Activated CD4-positive, alpha-beta T cell treated with anti-CD3 and anti-CD28 coated beads, Interleukin-2, amount 50 U/mL, for 1 hour (primary cell): ENCODE measurements around the gene SFSWAP.
"Not testable (repeated sequence)": the region's sequence is repeated elsewhere in the genome, so short reads cannot be mapped to it uniquely, and the experiment has no call there.

Experiments used
- DNase-seq: peaks from one replicate; pipeline ENCODE4 v3.0.0-alpha.2; 2020

The SFSWAP gene

DNA sequence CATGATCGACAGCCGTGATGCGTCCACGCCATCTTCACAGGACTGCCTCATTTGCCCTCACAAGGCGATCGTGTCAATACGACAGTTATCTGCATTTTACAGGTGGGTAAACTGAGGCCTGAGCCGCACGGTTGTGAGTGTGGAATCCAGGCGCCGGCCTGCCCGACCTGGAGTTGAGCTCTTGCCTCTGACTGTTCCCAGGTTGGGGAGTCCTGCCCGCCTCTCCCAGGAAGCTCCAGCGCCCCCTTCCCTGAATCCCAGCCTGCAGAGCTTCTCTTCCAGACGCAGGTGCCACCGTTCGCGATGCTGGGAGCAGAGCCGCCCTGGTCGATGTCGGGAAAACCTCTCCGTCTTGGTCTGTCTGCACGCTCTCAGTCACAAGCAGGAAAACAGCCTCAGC, 31.1 kb upstream of the SFSWAP start:
- DNase-seq: not testable (repeated sequence)

DNA sequence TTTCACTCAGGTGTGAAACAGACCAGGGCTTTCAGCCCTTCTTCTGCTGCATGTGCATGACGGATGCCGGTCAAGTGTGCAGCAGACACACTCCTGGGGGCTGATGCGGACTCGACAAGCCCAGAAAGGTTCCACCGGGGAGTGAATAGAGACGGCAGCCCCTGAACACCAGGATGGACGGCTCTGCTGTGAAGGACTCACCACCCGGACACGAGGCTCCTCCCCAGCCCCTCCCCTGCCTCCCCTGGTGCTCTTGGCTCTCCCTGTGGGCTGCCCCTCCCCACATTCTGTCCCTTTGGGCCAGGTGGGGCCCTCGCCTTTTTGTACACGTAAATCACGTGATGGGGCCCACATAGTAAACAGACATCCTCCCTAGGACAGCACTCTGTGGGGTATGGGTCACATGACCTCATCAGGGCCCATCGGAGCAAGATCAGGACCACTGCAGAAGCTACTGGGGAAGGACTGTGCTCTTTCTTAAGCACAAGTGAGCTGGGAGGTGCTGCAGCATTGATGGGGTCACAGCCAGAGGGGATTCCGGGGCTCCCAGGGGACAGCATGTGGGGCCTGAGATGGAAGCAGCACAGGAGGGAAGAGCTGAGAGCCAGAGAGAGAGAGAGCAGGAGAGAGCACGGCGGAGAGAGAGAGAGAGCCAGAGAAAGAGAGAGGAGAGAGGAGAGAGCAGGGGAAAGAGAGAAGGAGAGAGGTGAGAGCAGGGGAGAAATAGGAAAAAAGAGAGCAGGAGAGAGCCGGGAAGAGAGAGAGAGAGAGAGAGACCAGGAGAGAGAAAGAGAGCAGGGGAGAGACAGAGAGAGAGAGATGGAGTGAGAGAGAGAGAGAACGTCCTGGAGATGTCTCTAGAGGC, 30.3 kb upstream of the SFSWAP start:
- not testable (repeated sequence) for DNase-seq

DNA sequence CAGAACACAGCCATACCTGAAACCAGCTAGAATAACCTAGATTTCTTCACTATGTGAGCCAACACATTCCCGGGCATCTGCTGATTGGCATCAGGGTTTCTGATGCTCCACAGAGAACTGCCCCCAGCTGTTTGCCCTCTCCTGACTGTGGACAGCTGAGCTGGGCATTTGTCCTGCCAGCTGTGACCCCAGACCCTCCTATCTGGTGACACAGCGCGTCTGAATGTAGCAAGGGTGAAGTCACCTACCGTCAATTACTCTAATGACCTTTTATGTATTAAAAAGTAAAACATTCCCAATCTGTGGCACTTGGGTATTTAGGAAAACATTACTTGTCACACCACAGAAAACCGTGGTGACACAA, 29.7 kb upstream of the SFSWAP start:
- DNase-seq: no peak

DNA sequence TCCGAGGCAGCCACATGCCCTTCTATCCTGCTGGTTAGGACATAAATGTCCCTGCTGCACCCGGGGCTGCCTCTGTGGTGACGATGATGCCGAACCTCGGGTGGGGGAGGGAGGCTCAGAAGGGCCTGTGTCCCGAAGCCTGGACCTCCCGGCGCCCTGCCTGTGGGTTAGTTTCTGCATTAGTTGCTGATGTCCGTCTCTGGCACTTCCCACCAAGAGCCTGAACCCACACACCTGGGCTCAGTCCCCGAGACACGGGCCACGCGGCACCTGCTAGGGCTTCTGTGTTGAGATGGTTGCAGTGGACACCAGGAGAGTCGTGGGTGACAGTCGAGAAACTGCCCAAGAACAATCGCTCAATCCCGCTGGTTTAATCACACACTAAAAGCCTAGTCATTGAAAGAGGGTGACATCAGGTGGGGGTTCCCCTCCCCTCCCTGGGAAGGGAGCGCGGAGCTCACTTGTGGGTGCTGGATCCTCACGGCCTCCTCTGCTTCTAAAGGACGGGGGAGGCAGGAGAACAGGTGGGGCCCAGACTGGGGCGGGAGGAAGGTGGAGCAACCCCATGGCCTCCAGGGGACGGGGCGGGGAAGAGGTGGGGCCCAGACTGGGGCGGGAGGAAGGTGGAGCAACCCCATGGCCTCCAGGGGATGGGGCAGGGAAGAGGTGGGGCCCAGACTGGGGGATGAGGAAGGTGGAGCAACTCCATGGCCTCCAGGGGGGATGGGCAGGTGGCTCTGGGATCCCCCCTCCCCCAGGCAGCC, 29.0 kb upstream of the SFSWAP start:
- DNase-seq: peak; percentile 41

DNA sequence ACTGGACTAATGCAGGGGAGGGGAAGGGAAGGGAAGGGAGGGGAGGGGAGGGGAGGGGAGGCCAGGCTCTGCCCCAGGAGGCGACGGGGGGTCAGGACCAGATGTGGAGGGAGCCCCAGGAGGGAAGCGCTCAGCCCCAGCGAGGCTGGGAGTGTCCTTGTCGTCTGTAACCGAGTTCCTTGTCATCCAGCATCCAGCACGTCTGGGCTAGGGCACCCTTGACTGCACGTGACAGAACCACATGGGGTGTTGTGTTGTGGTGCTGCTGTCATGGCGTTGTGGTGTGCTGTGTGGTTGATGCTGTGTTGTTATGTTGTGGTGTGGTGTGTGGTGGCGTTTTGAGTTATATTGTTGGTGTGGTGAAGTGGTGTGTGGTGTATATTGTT, 28.4 kb upstream of the SFSWAP start:
- DNase-seq: no peak

DNA sequence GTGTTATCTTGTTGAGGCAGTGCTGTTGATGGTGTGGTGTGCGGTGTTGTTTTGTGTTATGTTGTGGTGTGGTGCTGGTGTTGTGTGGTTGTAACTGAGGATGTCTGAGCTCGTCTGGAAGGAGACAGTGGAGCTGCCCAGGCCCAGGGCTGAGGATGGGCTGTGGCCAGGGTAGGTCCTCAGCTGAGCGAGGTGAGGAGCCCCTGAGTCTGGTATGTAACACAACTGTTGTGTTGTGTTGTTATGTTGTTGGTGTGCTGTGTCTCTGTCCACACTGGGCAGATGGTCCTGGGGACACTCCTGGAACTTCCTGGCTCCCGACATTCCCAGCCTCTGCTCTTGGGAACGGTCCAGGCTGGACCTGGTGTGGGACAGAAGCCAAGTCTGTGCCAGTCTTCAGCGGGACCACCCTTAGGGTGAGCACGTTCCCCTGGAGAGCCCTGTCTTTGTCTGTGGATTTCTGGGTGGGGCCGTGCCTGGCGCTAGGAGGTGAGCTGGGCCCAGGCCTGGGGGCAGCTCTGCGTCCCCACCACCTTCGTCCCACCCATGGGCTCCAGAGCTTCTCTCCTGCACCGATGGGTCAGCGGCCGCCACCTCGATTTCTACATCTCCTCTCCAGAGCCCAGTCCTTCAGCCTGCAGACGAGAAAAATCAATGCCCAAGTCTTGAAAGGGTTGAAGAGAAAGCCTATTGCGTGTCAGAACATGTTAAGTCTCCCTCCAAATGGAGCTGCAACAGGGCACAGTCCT, 27.4 kb upstream of the SFSWAP start:
- no peak for DNase-seq

DNA sequence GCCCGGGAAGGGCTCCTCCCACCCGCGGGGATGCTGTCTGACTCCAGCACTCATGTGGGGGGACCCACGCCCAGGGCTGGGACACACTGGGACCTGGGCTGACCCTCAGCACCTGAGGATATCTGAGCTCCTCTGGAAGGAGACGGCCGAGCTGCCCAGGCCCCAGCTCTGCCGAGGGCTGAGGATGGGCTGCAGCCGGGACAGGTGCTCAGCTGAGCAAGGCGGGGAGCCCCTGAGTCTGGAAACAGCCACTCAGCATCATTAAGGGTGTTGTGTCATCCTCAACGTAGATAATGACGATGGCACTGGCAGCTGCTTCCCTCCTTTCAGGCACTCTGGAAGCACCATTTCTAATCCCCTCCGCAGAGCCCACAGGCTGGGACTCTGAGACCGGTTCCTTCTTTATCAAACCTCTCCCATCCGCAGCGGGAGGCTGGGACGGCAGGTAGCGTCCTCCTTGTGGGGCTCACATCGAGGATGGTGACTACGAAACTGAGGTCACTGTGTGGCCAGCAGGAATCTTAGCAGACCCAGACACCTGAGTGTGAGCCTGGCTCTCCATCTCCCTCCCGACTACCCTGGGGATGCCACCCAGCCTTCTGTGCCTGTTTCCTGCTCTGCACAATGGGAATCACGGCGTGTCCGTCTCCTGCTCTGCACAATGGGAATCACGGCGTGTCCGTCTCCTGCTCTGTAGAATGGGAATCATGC, 26.7 kb upstream of the SFSWAP start:
- no peak for DNase-seq

DNA sequence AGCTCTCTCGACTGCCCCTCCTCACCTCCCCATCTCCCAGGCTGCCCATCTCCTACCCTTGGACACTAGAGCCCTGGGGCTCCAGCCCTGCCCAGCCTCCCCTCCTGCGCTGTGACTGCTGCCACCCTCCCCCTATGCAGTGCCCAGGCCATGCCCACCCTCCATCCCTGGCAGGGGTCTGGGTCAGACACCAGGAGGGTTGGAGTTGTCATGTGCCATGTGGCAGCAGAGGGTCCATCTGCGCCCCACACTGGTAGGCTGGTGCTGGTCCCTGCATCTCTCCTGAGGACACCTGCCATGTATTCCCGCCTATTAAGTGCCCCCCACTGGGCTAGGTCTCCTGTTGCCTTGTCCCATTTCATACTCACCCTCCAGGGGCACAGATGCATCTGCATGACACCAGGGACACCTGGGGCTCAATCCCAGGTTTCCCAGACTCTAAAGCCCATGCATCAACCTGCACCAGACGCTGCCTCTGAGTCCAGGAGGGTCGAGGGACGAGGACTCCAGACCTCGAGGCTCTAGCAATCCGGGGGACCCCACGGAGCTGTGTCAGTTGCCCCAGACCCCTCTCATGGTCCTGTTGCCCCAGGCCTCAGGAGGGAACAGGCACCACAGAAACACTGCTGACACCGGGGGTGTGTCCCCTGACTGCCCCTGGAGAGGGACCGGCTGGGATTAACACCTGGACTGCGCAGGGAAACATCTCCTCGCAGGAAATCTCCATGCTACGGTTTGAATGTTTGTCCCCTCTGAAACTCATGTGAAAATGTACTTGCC, 23.4 kb upstream of the SFSWAP start:
- no peak for DNase-seq

DNA sequence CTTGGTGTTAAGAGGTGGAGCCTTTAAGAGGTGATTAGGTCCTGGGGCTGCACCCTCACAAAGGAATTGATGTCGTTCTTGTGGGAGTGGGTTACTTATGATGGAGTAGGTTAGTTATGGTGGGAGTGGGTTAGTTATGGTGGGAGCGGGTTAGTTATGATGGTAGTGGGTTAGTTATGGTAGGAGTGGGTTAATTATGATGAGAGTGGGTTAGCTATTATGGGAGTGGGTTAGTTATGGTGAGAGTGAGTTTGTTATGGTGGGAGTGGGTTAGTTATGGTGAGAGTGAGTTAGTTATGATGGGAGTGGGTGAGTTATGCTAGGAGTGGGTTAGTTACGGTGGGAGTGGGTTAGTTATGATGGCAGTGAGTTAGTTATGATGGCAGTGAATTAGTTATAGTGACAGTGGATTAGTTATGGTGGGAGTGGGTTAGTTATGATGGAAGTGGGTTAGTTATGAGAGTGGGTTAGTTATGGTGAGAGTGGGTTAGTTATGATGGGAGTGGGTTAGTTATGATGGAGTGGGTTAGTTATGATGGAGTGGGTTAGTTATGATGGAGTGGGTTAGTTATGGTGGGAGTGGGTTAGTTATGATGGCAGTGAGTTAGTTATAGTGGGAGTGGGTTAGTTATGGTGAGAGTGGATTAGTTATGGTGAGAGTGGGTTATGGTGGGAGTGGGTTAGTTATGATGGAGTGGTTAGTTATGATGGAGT, 22.6 kb upstream of the SFSWAP start:
- no peak for DNase-seq

DNA sequence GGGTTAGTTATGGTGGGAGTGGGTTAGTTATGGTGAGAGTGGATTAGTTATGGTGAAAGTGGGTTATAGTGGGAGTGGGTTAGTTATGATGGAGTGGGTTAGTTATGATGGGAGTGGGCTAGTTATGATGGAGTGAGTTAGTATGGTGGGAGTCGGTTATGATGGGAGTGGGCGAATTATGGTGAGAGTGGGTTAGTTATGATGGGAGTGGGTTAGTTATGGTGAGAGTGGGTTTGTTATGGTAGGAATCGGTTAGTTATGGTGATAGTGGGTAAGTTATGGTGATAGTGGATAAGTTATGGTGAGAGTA, 22.1 kb upstream of the SFSWAP start:
- no peak for DNase-seq

DNA sequence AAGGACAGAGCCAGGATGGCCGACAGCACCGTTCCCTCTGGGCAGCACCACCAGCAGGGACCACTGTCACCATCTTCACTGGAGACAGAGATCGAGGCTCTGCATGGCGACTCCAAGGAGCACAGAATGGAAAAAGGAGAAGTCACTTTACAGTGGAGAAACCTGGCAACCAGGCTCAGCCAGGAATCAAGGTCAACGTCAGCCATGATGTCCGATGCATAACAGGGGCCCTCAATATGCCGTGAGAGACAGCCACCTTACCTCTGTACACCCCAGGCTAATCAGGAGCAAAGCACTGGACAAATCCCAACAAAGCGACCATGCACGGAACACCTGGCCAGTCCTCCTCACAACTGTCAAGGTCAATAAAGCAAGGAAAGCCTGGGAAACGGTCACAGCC, 20.6 kb upstream of the SFSWAP start:
- no peak for DNase-seq

DNA sequence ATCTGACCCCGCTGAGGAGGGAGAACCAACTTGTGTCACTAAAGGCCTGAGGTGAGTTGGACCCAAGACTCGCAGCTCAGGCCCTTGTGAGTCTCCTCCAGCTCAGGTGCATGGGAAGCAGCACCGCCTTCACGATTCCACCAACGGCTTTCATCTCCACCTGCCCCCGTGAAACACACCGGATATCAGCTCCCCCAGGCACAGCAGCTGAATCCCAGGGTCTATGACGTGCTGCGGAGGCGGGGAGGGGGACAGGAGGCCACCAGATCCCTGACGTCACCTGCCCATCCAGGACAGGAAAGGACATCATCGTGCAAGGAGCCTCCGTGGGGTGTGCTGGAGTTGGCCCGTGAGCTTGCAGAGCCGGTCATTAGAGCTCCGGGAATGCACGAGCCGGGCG, 18.5 kb upstream of the SFSWAP start:
- DNase-seq: no peak

DNA sequence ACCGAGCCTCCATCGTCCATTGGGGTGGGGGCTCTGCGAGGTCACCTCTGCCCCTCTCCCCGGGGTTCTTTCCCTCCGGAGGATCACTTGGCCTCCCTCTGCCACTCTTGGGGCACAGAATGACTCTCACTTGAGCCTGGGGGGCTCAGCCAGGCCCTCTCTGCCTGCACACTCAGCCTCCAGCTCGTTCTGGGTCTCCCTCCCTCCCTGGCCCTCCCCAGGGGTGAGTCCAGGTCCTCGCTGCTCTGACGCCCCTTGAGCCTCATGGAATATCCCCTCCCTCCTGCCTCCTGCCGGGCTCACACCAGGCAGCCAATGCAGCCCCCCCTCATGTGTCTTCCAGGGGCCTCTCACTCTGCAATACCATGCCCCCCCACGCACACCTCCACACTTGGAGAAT, 17.7 kb upstream of the SFSWAP start:
- no peak for DNase-seq

DNA sequence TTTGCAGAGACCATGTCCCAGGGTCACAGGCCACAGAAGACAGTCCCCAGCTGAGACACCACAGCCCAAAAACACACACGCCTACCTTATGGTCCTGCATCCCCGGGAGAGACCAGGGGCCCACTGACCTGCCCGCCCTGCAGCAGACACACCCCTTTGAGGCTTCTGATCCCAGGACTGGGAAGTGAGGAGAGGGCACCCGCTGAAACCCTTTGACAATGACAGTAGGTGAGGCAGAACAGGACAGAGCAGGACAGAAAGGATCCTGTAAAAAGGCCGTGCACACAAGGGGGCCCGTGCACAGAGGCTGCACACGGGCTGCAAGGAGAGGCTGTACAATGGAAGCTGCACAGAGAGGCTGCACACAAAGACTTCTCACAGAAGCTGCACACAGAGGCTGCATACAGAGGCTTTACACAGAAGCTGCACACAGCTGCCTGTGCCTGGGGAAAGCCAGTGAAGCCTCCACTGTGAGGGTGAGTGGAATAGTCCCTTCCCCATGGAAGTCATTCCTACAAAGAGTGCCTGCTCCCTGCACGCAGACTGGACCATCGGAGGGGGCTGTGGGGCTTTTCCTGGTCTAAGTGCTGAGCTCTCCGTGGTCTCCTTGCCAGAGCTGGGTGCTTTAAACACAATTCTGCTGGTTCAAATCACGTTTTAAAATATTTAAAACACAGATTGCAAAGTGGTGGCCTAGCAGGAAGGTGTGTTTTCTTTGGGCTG, 16.6 kb upstream of the SFSWAP start:
- DNase-seq: no peak

DNA sequence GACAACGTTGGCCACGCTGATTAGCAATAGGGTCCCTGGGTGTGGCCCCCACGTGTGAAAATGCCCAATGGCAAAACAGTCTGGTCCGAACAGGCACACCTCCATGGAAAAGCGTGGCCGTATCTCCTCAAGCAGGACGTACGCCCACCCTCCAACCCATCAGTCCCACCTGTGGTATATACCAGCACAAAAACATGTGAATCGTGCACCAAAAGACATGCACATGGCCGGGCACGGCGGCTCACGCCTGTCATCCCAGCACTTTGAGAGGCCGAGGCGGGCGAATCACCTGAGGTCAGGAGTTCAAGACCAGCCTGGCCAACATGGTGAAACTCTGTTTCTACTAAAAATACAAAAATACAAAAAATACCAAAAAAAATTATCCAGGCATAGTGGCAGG, 14.9 kb upstream of the SFSWAP start:
- DNase-seq: no peak

DNA sequence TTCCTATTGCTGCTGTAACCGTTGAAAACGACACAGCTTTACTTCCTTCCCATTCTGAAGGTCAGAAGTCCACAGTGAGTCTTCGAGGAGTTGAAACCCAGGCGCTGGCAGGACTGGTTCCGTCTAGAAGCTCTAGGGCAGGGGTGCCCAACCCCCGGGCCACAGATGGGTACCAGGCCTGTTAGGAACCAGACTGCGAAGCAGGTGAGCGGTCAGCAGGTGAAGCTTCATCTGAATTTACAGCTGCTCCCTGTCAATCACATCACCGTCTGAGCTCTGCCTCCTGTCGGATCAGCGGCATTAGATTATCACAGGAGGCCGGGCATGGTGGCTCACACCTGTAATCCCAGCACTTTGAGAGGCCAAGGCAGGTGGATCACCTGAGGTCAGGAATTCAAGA, 12.6 kb upstream of the SFSWAP start:
- no peak for DNase-seq

DNA sequence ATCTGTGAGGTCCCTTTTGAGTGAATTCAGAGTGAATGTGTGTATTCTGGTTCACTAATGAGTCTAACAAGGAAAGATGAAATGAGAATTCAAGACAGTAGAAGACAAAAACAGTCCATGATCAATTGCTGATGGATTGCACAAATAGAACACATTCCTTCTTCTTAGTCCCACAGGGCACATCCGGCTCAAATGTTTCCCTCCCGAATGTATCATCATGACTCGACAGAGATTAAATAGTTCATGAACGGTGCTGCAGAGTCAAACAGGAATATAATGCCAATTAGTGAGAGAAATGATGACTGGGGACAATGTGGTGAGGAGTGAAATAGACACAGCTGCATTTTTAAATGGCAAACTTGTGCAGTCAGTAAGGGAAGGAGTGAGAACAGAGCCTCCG, 11.5 kb upstream of the SFSWAP start:
- DNase-seq: no peak

DNA sequence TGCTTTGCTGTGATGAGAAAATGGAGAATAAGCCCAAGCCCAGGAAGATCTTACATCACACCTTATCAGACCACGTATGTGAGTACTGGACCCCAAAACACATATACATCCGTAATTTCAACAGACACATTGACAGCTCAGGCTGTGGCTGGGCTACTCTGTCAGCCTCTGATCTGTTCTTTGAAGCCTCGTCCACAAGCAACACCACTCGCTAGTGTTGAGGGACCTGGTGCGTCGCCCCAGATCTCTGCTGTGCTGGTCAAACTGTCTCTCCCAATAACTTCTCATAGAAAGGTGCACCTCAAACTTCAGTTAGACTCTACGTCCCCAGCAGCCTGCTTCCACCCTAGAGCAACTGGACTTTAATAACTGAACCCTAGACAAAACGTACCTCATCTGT, 10.6 kb upstream of the SFSWAP start:
- no peak for DNase-seq

DNA sequence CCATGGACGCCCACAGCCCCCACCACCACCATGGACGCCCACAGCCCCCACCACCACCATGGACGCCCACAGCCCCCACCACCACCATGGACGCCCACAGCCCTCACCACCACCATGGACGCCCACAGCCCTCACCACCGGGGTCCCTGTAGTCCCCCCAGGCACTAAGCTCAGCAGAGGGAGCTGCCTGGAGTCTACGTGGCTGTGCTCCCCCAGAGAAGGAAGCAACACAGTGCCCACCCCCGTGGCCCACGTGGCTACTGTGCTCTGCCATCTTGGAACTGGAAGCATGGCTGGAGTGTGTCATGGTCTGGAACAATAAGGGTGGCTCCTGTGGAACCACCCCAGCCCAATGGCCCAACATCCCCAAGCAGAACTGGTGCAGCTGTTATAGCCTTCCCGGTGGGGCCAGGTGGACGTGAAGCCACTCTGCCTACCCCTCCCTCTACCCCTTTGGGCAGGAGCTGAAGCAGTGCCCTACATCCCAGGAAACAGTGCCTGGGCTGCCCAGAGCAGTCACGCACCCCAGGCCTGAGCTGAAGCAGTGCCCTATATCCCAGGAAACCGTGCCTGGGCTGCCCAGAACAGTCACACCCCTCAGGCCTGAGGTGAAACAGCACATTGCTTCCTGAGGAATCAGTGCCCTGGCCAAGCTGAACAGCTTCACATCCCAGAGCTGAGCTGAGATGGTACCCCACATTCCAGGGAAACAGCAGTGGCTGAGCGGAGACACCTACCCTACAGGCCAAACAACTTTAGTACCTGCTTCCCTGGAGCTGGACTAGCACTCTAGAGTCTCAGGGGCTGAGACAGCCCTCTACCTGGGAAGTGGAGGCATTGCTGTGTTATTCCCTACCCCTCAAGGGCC, 9.0 kb upstream of the SFSWAP start:
- no peak for DNase-seq

DNA sequence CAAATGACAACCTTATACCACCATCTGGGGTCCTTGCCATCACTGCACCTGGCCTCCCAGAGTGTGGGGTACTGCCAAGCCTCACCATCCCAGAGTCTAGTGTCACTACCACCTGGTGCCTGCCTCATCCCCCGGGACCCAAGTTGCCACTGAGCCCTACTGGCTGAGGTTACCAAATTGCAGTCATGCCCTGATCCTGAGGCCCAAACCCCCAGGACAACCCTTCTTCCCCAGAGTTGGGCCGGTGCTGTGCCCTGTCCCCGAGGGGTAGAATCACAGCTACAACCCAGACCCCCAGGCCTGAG, 8.4 kb upstream of the SFSWAP start:
- no peak for DNase-seq
